Measurements from ENCODE around the gene FOS.

- TF ChIP-seq CTCF (IDR thresholded peaks at IDR 0.05): no peak
- no peak for TF ChIP-seq ZFX (IDR thresholded peaks at IDR 0.05; ENCODE audit: borderline replicate concordance)
Measured at GRCh38 chr14:75320196-75320595, 41.6 kb downstream of the FOS start.
